GM21576 (cell line): ENCODE data around the gene ANKRD60.

Experiments used
- ATAC-seq: cut with Tn5 transposase; IDR thresholded peaks from one replicate; pipeline ENCODE4 v1.9.1; 2021; ENCODE audit warnings: mild to moderate bottlenecking, moderate library complexity; ENCODE audit not compliant: unreplicated experiment

The ANKRD60 gene

GRCh38 chr20:58245181-58245891 lies 16.9 kb upstream of the ANKRD60 start:
- ATAC-seq = no peak

GRCh38 chr20:58244517-58245030 lies 16.1 kb upstream of the ANKRD60 start:
- ATAC-seq = no peak

- ATAC-seq = no peak
These were observed 15.4 kb upstream of the ANKRD60 start for GRCh38 chr20:58243653-58244410.

GRCh38 chr20:58242824-58243223 lies 14.4 kb upstream of the ANKRD60 start:
- ATAC-seq = no peak

- ATAC-seq = no peak
These were observed 13.5 kb upstream of the ANKRD60 start for GRCh38 chr20:58241766-58242465.

- ATAC-seq = no peak
These were observed 12.0 kb upstream of the ANKRD60 start for GRCh38 chr20:58240471-58240870.

GRCh38 chr20:58239216-58239615 lies 10.8 kb upstream of the ANKRD60 start:
- ATAC-seq = no peak

- ATAC-seq = no peak
These were observed 10.0 kb upstream of the ANKRD60 start for GRCh38 chr20:58238490-58238889.

GRCh38 chr20:58237318-58238132 lies 9.1 kb upstream of the ANKRD60 start:
- no peak for ATAC-seq

GRCh38 chr20:58236612-58237317 lies 8.3 kb upstream of the ANKRD60 start:
- ATAC-seq = peak; percentile 80

- no peak for ATAC-seq
These were observed 6.6 kb upstream of the ANKRD60 start for GRCh38 chr20:58235010-58235409.

- no peak for ATAC-seq
These were observed 5.6 kb upstream of the ANKRD60 start for GRCh38 chr20:58233881-58234528.

GRCh38 chr20:58233393-58233792 lies 4.9 kb upstream of the ANKRD60 start:
- ATAC-seq = no peak

GRCh38 chr20:58231683-58232082 lies 3.2 kb upstream of the ANKRD60 start:
- ATAC-seq = no peak

GRCh38 chr20:58229198-58229798 lies 845 bp upstream of the ANKRD60 start:
- no peak for ATAC-seq

GRCh38 chr20:58228103-58228483 lies 360 bp downstream of the ANKRD60 start:
- ATAC-seq = no peak

- ATAC-seq = no peak
These were observed 906 bp downstream of the ANKRD60 start for GRCh38 chr20:58227391-58228102.

GRCh38 chr20:58225452-58226200 lies 2.8 kb downstream of the ANKRD60 start:
- ATAC-seq = no peak
